GM18861 (cell line): Measurements from ENCODE around the gene RNF17.
"Not testable (repeated sequence)": the region's sequence is repeated elsewhere in the genome, so short reads cannot be mapped to it uniquely, and the experiment has no call there.

ENCODE experiments used
- ATAC-seq: cut with Tn5 transposase; IDR thresholded peaks from one replicate; pipeline ENCODE4 v1.9.1; 2021; ENCODE audit not compliant: unreplicated experiment

RNF17 gene

DNA sequence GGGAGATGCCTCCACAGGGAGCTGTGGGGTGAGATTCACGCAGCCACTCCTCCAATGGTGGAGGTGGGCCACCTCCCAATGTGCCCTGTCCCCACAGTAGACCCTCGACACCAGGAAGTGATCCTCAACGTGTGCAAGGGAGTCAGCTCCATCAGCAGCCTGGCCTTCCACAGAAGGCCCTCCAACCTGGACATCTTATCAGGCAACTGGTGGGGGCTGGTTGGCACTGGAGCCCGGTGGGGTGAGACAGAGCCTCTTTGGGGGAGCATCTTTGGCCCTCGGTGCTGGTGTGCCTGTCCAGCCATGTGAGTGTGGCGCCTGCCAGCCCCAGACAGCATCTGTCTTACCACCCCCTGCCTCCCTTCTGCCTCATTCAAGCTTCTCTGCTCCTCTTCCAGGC, 19.7 kb upstream of the RNF17 start:
- no peak for ATAC-seq

GRCh38 chr13:24745516-24745860, 18.5 kb upstream of the RNF17 start:
- ATAC-seq = no peak

GRCh38 chr13:24745861-24746617, 17.9 kb upstream of the RNF17 start:
- no peak for ATAC-seq

DNA sequence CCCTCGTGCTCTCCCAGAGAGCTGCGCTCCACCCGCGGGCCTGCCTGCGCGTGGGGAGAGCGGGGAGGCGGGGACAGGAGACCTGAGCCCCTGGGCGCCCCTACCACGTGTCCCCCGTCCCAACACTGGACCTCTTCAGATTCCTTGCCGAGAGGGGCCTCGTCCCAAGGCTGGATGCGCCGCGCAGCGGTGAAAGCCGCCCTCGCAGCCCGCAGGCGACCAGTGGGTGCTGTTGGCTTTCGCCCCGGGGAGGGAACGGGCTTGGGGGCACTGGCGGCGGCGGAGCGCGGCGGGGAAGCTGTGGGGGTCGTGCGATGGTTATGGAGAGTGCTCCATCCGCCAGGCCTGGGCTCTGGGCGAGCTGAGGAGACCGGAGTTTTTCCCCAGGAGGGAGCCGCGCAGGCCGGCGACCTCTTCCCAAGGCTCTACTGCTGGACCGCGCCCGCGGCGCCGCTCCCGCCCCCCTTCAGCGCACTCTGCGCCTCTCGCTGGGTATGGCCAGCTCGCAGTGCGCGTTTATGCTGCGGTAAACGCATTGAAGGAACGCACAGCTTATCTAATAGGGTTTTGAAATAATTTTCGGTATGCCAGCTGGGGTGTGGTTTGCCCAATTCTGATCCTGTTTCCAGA, 17.2 kb upstream of the RNF17 start:
- ATAC-seq = no peak

DNA sequence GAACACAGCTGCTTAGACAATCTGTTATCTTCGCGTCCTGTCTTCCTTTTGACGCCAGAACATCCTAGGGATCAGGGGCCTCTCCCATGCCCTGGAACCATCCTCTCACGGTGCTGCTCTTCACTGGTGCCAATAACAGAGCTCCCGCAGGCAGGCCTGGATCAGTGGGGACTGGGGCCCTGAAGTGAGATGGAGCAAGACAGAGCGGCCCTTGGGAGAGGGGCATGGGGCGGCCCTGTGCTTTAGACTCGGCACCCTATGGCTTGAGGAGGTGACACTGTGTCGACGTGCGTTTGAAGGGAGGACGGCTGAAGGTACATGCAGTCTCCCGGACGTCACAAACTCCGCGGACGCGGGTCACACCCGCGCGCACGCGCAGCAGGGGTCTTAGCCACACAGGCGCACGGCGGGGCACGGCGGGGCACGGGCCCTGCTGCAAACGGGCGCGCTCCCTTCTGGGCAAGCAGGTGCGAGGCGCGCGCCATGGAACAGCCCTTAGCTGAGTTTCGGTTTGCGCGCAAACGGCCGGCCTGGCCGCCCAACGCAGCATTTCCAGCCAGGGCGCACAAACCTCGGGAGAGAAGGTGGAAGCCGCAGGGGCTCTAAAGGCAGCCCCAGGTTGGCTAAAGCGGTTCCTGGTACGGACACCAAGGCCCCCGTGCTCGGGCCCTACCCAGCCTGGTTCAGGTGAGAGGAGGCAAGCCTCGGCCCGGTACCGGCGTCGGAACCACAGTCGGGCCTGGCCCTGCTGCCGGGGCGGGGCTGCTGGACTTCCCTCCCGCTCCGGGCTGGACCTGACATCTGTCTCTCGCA, 16.5 kb upstream of the RNF17 start:
- no peak for ATAC-seq

GRCh38 chr13:24748061-24748400, 15.9 kb upstream of the RNF17 start:
- no peak for ATAC-seq

DNA sequence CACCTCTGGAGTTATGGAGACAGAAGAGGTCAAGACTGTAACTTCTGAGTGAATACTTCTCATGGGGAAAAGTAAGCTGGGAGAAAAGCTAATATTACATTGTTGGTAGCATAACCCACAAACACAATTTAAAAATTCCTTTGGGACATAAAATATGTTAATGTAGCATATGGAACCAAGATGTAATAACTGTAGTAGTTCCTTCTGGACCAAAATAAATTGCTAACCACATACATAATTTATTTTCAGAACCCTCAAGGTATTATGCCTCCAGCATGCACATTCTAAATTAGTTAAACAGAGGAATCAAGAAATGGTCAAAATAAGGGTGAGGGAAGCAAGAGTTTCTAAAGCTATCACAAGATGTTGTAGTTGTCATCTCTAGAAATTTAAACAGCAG, 4.8 kb upstream of the RNF17 start:
- no peak for ATAC-seq

DNA sequence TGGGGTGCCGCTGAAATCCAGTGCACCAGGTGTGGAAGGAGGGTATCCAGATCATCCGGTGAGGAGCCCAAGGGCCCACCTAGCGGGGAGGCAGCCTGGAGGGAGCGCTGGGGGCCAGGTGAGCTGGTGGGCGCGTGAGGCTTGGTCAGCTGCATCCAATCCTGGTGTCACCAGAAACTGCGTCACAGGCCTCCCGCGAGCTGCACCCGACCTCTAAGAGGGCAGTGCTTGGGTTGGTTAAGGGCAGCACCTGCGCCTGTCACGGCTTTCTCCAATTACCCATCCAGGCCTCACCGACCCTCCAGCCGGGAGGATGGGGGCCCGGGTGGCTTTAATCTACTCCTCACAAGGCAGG, 284 bp downstream of the RNF17 start:
- ATAC-seq = no peak

GRCh38 chr13:24777171-24777570, 13.2 kb downstream of the RNF17 start:
- no peak for ATAC-seq

- ATAC-seq = no peak
Measured at GRCh38 chr13:24784319-24784718, 20.4 kb downstream of the RNF17 start.

- ATAC-seq = no peak
Measured at GRCh38 chr13:24788538-24788937, 24.6 kb downstream of the RNF17 start.

DNA sequence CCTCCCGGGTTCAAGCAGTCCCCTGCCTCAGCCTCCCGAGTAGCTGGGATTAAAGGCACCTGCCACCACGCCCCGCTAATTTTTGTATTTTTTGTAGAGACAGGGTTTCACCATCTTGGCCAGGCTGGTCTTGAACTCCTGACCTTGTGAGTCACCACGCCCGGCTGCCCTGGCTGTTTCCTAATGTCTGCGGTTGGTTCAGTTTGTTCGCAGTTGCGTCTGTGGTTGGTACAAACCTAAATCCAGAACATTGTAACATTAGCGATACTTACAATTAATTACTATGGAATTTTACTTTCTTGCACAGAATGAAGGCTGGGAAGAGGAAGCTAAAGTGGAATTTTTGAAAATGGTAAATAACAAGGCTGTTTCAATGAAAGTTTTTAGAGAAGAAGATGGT, 38.1 kb downstream of the RNF17 start:
- ATAC-seq = no peak

- ATAC-seq = no peak
Measured at GRCh38 chr13:24821207-24821606, 57.2 kb downstream of the RNF17 start.

- ATAC-seq = no peak
Measured at GRCh38 chr13:24822640-24823039, 58.7 kb downstream of the RNF17 start.

DNA sequence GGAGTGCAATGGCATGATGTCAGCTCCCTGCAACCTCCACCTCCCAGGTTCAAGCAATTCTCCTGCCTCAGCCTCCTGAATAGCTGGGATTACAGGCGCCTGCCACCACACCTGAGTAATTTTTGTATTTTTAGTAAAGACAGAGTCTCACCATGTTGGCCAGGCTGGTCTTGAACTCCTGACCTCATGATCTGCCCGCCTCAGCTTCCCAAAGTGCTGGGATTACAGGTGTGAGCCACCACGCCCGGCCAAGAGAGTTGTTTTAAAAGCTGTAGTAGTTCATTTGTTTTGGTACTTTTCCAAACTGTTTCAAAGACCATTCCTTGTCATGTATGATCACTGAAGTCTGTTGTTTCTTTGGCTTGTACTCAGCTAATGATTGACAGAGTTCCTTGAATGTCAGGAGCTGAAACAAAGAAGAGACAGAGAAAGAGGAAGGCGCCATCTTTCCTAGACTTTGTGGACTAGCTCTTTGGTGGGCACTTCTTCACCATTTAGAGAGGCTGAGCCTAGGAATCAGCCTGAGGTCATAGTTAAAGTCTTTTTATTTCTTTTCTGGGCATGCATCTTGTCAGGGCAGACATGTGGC, 59.2 kb downstream of the RNF17 start:
- ATAC-seq = not testable (repeated sequence)

GRCh38 chr13:24827799-24828198, 63.8 kb downstream of the RNF17 start:
- ATAC-seq = no peak

GRCh38 chr13:24834902-24835510, 71.0 kb downstream of the RNF17 start:
- no peak for ATAC-seq

- not testable (repeated sequence) for ATAC-seq
Measured at GRCh38 chr13:24837528-24837927, 73.6 kb downstream of the RNF17 start.

GRCh38 chr13:24842549-24843274, 78.7 kb downstream of the RNF17 start:
- ATAC-seq = no peak

DNA sequence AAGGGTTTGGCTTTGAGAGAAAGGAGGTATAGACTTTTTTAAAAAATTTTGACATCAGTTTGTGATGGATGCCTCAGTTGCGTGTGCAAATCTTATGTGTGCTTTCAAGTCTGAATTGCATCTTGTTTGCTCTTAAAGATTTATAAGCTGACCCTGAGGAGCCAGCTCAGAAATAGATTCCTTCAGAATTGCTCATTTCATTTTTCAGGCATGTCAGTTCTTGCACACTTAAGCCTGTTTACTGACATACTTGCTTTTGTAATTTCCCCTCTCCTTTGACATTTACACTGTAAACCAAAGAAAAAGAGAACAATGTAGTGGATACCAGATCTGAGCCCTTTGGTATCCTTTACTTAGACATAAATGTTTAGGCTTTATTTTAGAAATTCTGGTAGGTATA, 87.6 kb downstream of the RNF17 start:
- no peak for ATAC-seq

DNA sequence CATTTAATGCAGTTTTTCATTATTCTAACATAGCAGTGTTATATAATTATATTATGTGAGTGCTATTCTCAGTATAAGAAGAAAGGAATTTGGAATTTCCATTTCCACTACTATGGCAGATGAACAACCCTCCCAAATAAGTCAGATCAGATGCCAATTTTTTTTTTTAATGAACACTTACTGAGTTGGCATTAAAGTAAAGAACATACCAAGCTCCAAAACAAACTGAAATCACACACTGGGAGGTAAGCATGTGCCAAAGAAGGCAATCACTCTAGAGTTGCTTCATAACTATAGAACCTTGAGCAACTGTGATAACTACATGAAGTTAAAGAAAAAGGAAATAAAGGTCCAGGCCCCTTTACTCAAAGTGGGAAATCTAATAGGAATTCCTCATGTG, 90.3 kb downstream of the RNF17 start:
- no peak for ATAC-seq
